ENCODE data around the gene GPC6. TPM values are rescaled to one million over a fixed set of nuclear protein-coding genes. Genes with fewer than 3 reads are reported as not detected.

The GPC6 gene
- total RNA-seq, 5 donors from 2014 or later (not counting 1 experiment from before 2014, with no cell fraction given): 0.03 to 0.18 (median 0.06) TPM; not detected in 2

DNA sequence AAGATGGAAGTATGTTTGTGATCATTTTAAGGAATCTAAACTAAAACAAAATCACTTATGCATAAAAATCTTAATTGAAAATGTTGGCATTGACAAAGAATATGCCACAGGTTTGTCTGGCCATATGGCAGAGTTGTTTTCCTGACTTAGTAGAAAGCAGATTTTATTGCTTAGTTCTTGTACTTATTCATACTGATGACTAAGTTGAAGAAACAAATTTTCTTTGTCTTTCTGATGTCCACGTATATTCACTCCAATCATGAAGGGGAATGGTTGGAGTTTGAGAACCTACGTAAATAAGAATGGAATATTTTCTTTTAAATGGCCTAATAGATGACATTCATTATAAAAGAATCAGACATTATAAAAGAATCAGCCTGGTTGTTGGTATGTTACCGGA, 8.0 kb upstream of the GPC6 start:
- no peaks in the 10 kb centered on the region for H3K9me3 ChIP-seq
- H3K4me3 ChIP-seq (ENCODE audit: control insufficient read depth in 1 of 2, extremely low read depth in 1 of 2, low read length in 1 of 2): no peak overlapping the region
- DNase-seq (no peak), ATAC-seq (replicated peaks in 1 of 4) (no peak)
- no peaks in the 10 kb centered on the region for H3K27me3 Mint-ChIP-seq
- no peaks in the 10 kb centered on the region for H3K4me1 Mint-ChIP-seq
- no peaks in the 10 kb centered on the region for H3K27me3 ChIP-seq (replicated peaks in 1 of 2; ENCODE audit: control insufficient read depth in 2 of 2, extremely low read depth in 1 of 2, insufficient read depth in 2 of 2, low read length in 1 of 2)
- H3K36me3 ChIP-seq (ENCODE audit: control insufficient read depth in 2 of 2, extremely low read depth in 1 of 2, insufficient read depth in 1 of 2, low read length in 1 of 2): no peaks in the 10 kb centered on the region
- no peak overlapping the region for H3K4me3 Mint-ChIP-seq
- H3K9me3 Mint-ChIP-seq: no peaks in the 10 kb centered on the region
- no peak overlapping the region for H3K27ac Mint-ChIP-seq
- no peaks in the 10 kb centered on the region for H3K4me1 ChIP-seq (ENCODE audit: control insufficient read depth in 1 of 2, extremely low read depth in 1 of 2, insufficient read depth in 2 of 2, low read length in 2 of 2)
- no CpG with 5 or more reads among the region's 3 CpGs for WGBS (ENCODE audit: insufficient coverage)
- no peak overlapping the region for H3K27ac ChIP-seq (ENCODE audit: low read length)
- no peaks in the 10 kb centered on the region for H3K36me3 Mint-ChIP-seq
- CTCF ChIA-PET: no interaction called here
- POLR2A ChIA-PET: no interaction called here

DNA sequence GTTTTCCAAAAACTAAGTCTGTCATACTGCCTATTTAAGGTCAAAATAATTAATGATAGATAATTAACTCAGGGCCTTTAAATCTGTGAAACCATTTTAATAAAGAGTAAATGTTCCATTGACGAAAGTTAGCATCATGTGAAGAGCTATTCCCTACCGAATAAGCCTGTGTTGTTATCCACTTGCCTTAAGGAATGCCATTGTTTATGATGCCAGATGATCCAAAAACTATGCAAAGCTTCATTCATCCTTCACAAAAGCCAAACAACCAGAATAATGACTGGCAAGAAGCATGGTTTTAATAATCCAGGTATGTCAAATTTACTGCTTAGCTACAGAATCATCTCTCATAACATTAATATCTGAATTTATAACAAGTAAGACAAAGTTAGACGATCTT, 6.5 kb upstream of the GPC6 start:
- Mint-ChIP-seq H3K36me3 (no peaks in the 10 kb centered on the region), H3K27ac (no peak overlapping the region), H3K9me3 (no peaks in the 10 kb centered on the region), H3K4me3 (no peak overlapping the region), H3K27me3 (peaks cover under 1 to 6% of the 10 kb centered on the region in 2 donors), H3K4me1 (no peaks in the 10 kb centered on the region)
- H3K36me3 ChIP-seq (ENCODE audit: control insufficient read depth in 2 of 2, extremely low read depth in 1 of 2, insufficient read depth in 1 of 2, low read length in 1 of 2): no peaks in the 10 kb centered on the region
- no peaks in the 10 kb centered on the region for H3K4me1 ChIP-seq (ENCODE audit: control insufficient read depth in 1 of 2, extremely low read depth in 1 of 2, insufficient read depth in 2 of 2, low read length in 2 of 2)
- no peak overlapping the region for H3K4me3 ChIP-seq (ENCODE audit: control insufficient read depth in 1 of 2, extremely low read depth in 1 of 2, low read length in 1 of 2)
- POLR2A ChIA-PET: no interaction called here
- 33% methylated on average over 1 of the region's 3 CpGs for WGBS (ENCODE audit: insufficient coverage)
- no peak for ATAC-seq (replicated peaks in 1 of 4)
- CTCF ChIA-PET: no interaction called here
- no peak for DNase-seq
- H3K27ac ChIP-seq (ENCODE audit: low read length): no peak overlapping the region
- H3K27me3 ChIP-seq (replicated peaks in 1 of 2; ENCODE audit: control insufficient read depth in 2 of 2, extremely low read depth in 1 of 2, insufficient read depth in 2 of 2, low read length in 1 of 2): no peaks in the 10 kb centered on the region
- no peaks in the 10 kb centered on the region for H3K9me3 ChIP-seq

DNA sequence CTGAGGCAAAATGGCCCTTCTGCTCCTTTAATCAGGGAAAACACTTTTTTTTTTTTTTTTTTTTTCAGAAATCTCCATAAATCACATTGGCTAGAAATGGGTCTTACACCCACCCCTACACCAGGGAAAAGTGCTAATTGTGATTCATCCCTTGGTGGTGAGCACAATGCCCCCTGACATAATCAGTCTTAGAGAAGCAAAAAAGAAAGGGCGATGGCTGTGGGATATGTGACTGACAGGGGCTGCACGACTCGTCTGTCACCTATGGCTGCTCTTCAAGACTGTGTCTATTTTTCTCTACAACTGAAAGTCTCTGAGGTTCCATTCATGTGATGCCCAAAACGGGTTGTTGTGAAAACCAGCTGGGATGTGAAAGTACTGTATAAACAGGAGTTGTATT, 3.6 kb upstream of the GPC6 start:
- no peak overlapping the region for H3K4me3 Mint-ChIP-seq
- no peaks in the 10 kb centered on the region for H3K36me3 Mint-ChIP-seq
- Histone ChIP-seq H3K9me3 (no peaks in the 10 kb centered on the region), H3K4me1 (ENCODE audit: control insufficient read depth in 1 of 2, extremely low read depth in 1 of 2, insufficient read depth in 2 of 2, low read length in 2 of 2) (no peaks in the 10 kb centered on the region), H3K4me3 (ENCODE audit: control insufficient read depth in 1 of 2, extremely low read depth in 1 of 2, low read length in 1 of 2) (no peak overlapping the region), H3K36me3 (ENCODE audit: control insufficient read depth in 2 of 2, extremely low read depth in 1 of 2, insufficient read depth in 1 of 2, low read length in 1 of 2) (no peaks in the 10 kb centered on the region), H3K27me3 (replicated peaks in 1 of 2; ENCODE audit: control insufficient read depth in 2 of 2, extremely low read depth in 1 of 2, insufficient read depth in 2 of 2, low read length in 1 of 2) (peaks cover 0 to 14% of the 10 kb centered on the region in 2 experiments), H3K27ac (ENCODE audit: low read length) (no peak overlapping the region)
- ChIA-PET POLR2A (no interaction called here), CTCF (no interaction called here)
- no peak overlapping the region for H3K27ac Mint-ChIP-seq
- ATAC-seq (replicated peaks in 1 of 4) (no peak), DNase-seq (no peak)
- H3K9me3 Mint-ChIP-seq: no peaks in the 10 kb centered on the region
- H3K27me3 Mint-ChIP-seq: peaks cover 24 to 27% of the 10 kb centered on the region in 2 donors
- WGBS (ENCODE audit: insufficient coverage): 81% methylated on average over 3 of the region's 4 CpGs
- peaks cover 0 to 9% (median 2%) of the 10 kb centered on the region in 3 donors for H3K4me1 Mint-ChIP-seq

DNA sequence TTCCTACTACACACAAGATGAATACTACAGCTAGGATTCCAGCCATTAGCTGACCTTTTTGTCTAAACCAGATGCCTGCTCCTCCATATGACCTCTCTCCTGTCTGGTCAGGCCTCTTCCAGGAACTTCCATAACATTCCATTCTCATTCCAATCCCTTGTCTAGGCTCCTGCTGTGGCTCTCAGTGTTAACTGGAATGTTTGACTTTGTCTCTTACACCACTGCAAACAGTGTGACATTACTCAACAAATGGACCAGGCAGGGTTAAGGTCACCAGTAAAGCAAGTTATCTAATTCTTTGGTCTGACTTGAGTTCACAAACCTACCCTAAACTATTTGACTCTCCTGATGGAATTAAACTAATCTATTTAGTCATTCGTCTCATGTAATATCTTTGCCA, 2.1 kb upstream of the GPC6 start:
- Histone ChIP-seq H3K9me3 (no peaks in the 10 kb centered on the region), H3K4me1 (ENCODE audit: control insufficient read depth in 1 of 2, extremely low read depth in 1 of 2, insufficient read depth in 2 of 2, low read length in 2 of 2) (no peaks in the 10 kb centered on the region), H3K27ac (ENCODE audit: low read length) (no peak overlapping the region), H3K4me3 (ENCODE audit: control insufficient read depth in 1 of 2, extremely low read depth in 1 of 2, low read length in 1 of 2) (no peak overlapping the region), H3K36me3 (ENCODE audit: control insufficient read depth in 2 of 2, extremely low read depth in 1 of 2, insufficient read depth in 1 of 2, low read length in 1 of 2) (no peaks in the 10 kb centered on the region), H3K27me3 (replicated peaks in 1 of 2; ENCODE audit: control insufficient read depth in 2 of 2, extremely low read depth in 1 of 2, insufficient read depth in 2 of 2, low read length in 1 of 2) (peaks cover 3 to 21% of the 10 kb centered on the region in 2 experiments)
- no peak for ATAC-seq (replicated peaks in 1 of 4)
- DNase-seq: no peak
- Mint-ChIP-seq H3K36me3 (no peaks in the 10 kb centered on the region), H3K9me3 (no peaks in the 10 kb centered on the region), H3K4me3 (no peak overlapping the region), H3K27ac (no peak overlapping the region), H3K4me1 (peaks cover 2 to 9% (median 5%) of the 10 kb centered on the region in 3 donors), H3K27me3 (peaks cover 34 to 39% of the 10 kb centered on the region in 2 donors)
- ChIA-PET CTCF (no interaction called here), POLR2A (no interaction called here)
- WGBS (ENCODE audit: insufficient coverage): no CpG with 5 or more reads among the region's 1 CpG

DNA sequence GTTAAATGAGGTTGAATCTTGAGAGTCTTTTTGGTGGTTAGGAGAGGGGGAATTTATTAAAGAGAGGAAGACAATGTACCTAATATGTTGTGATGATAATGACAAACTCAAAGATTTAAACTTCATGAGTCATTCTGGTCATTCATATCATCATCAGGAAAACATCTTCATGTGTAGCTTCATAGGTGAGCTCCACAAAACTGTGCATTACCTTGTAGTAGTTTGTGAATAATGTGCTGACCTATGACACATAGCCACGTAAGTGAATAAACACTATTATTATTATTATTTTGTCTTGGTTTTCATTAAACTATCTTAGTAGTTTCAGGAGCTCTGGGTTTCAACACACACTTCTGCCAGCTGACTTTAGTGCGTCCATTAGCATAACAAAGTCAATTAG, 997 bp upstream of the GPC6 start:
- ChIA-PET CTCF (no interaction called here), POLR2A (no interaction called here)
- DNase-seq: no peak
- Histone ChIP-seq H3K27me3 (replicated peaks in 1 of 2; ENCODE audit: control insufficient read depth in 2 of 2, extremely low read depth in 1 of 2, insufficient read depth in 2 of 2, low read length in 1 of 2) (peaks cover 3 to 21% of the 10 kb centered on the region in 2 experiments), H3K9me3 (no peaks in the 10 kb centered on the region), H3K27ac (ENCODE audit: low read length) (no peak overlapping the region), H3K36me3 (ENCODE audit: control insufficient read depth in 2 of 2, extremely low read depth in 1 of 2, insufficient read depth in 1 of 2, low read length in 1 of 2) (no peaks in the 10 kb centered on the region), H3K4me3 (ENCODE audit: control insufficient read depth in 1 of 2, extremely low read depth in 1 of 2, low read length in 1 of 2) (no peak overlapping the region), H3K4me1 (ENCODE audit: control insufficient read depth in 1 of 2, extremely low read depth in 1 of 2, insufficient read depth in 2 of 2, low read length in 2 of 2) (no peaks in the 10 kb centered on the region)
- ATAC-seq (replicated peaks in 1 of 4): no peak
- H3K27me3 Mint-ChIP-seq: peaks cover 38 to 50% of the 10 kb centered on the region in 2 donors
- H3K27ac Mint-ChIP-seq: no peak overlapping the region
- no peak overlapping the region for H3K4me3 Mint-ChIP-seq
- peaks cover 2 to 9% (median 5%) of the 10 kb centered on the region in 3 donors for H3K4me1 Mint-ChIP-seq
- H3K36me3 Mint-ChIP-seq: no peaks in the 10 kb centered on the region
- H3K9me3 Mint-ChIP-seq: no peaks in the 10 kb centered on the region
- no CpG with 5 or more reads among the region's 2 CpGs for WGBS (ENCODE audit: insufficient coverage)

DNA sequence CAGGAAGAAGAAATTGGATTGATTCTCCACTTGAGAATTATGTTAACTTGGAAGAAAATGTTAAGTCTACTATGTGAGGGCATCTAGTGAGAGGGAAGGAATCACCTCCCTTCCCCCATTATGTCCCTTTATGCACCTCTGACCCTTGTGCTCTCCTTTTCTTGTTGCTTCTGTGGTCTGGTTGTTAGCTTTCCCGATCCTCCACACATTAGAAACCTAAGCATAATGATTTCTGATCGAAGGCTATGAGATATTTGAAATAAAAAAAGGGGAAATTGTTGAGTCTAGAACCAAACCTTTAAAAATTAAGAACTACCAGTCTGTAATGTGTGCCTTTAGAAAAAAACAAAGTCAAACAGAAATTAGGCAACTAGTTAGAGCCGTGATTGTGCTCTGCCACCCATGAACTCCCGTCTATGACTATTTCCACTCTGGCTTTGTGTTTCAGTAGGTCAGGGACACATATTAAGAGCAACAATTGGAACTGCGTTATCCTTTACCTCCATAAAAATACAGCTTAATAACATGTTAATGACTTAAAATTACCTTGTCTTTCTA, 463 bp upstream of the GPC6 start:
- Histone ChIP-seq H3K4me1 (ENCODE audit: control insufficient read depth in 1 of 2, extremely low read depth in 1 of 2, insufficient read depth in 2 of 2, low read length in 2 of 2) (no peaks in the 10 kb centered on the region), H3K4me3 (ENCODE audit: control insufficient read depth in 1 of 2, extremely low read depth in 1 of 2, low read length in 1 of 2) (no peak overlapping the region), H3K27me3 (replicated peaks in 1 of 2; ENCODE audit: control insufficient read depth in 2 of 2, extremely low read depth in 1 of 2, insufficient read depth in 2 of 2, low read length in 1 of 2) (peaks cover 3 to 21% of the 10 kb centered on the region in 2 experiments), H3K9me3 (no peaks in the 10 kb centered on the region), H3K27ac (ENCODE audit: low read length) (no peak overlapping the region), H3K36me3 (ENCODE audit: control insufficient read depth in 2 of 2, extremely low read depth in 1 of 2, insufficient read depth in 1 of 2, low read length in 1 of 2) (no peaks in the 10 kb centered on the region)
- no peak overlapping the region for H3K27ac Mint-ChIP-seq
- ATAC-seq (replicated peaks in 1 of 4) (no peak), DNase-seq (no peak)
- ChIA-PET POLR2A (no interaction called here), CTCF (no interaction called here)
- H3K36me3 Mint-ChIP-seq: no peaks in the 10 kb centered on the region
- H3K4me1 Mint-ChIP-seq: peaks cover 2 to 9% (median 5%) of the 10 kb centered on the region in 3 donors
- 20% methylated on average over 1 of the region's 5 CpGs for WGBS (ENCODE audit: insufficient coverage)
- no peaks in the 10 kb centered on the region for H3K9me3 Mint-ChIP-seq
- no peak overlapping the region for H3K4me3 Mint-ChIP-seq
- peaks cover 38 to 52% of the 10 kb centered on the region in 2 donors for H3K27me3 Mint-ChIP-seq

Measured in T-cell (primary cell).